HG02870 (cell line): Measurements from ENCODE around the gene CTSH.
"Not testable (repeated sequence)": the region's sequence is repeated elsewhere in the genome, so short reads cannot be mapped to it uniquely, and the experiment has no call there.

ENCODE experiments used
- ATAC-seq: cut with Tn5 transposase; IDR thresholded peaks from one replicate; pipeline ENCODE4 v1.9.1; 2021; ENCODE audit warnings: mild to moderate bottlenecking, moderate library complexity; ENCODE audit not compliant: unreplicated experiment

Gene CTSH

DNA sequence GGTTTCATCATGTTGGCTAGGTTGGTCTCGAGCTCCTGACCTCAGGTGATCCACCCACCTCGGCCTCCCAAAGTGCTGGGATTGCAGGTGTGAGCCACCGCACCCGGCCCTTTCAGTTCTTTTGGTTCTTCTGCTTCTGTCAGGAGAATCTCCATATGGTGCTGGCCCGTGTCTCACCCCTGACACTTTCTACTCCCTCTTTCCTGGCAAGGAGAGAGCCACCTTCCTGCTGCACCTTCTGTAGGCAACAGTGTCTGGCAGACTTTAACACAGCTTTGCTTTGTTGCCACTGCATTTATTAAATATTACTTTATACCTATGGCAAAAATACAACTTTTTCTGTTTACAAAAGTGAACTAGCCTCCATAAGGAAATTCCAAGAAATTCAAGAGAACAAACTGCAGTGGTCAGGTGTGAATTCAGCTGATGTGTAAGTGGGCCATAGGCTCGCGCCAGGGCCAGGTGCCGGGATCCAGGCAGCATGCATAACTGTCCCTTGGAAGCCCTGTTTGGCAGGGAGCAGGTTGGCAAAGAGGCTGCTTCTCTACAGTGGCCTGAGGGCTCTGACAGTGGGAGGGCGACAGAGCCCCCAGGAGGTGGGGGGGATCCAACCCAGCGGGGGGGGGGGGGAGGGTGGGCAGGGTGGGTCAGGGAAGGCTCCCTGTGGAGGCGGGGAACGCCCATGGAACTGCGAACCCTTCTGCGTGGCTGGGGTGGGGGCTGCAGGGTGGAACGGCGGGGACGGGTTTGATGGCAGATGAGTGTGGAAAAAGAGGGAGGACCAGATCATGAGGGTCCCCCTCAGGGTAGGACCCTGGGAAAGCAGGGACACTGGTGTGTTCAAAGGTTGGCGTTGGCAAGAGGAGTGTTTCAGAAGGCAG lies 21.1 kb downstream of the CTSH start:
- no peak for ATAC-seq

DNA sequence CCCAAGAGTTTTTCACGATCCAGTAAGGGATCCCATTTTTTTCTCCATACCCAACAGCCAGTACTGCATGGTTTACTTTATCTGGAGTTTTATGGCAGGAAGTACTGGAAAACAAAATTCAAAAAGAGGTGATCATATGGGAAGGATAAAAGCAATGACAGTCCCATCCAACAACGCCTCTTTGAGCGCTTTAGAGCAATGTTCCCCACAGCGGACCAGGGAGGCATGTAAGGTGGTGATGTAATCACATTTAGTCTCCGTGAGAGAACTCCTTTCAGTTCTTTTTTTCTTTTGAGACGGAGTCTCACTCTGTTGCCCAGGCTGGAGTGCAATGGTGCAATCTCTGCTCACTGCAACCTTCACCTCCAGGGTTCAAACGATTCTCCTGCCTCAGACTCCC lies 21.8 kb downstream of the CTSH start:
- ATAC-seq: no peak

DNA sequence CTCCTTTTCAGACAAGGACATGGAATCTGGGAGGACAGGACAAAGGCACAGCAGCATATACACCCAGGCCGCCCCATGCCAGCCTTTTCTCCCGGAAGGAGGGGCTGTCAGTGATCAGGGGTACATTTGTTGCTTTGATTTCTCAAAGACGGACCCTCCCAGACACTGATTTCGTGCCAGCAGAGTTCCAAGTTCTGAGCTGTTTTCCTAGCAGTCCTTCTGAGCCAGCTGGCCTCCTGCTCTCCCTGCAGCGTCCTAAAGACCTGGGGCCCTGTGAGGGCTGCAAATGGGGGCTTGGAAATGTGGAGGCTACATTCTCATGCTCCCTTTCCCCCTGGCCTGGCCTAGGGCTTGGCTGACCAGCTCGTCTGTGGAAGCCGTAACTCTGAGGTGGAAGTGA lies 22.3 kb downstream of the CTSH start:
- ATAC-seq: no peak

DNA sequence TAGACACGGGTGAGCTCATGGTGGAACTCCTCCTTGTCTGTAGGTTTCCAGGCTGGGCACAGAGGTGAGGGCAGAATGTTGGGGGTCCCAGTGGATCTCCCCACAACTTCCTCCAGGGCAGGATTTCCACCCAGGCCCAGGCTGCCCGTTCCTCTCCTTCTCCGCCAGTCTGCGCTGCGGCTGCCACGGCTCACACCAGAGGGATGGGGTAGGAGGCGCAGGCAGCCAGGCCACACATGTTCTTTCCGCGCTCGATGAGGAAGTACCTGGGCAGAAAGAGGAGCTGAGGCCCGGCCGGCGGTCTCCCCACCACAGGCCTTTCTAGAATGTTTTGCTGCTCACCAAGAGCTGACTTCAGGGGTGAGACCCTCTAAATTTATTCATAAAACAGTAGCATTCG lies 22.9 kb downstream of the CTSH start:
- ATAC-seq: no peak

DNA sequence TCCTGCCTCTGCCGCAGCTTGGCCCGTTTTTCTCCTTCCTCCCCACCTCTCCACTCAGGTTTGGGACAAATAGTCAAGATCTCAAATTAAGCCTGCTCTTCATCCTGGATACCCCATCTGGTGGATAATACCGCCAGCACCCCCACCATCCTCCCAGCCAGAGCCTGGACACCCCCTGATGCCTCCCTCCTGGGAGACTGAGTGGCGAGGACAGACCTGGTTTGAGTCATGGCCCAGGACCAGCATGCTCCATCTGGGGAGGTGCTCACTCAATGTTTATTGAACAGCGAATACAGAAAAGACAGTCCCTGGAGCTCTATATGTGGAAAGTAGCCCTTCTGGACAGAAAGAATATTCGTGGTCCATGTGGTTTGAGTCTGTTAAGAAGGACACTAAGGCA lies 23.3 kb downstream of the CTSH start:
- no peak for ATAC-seq

DNA sequence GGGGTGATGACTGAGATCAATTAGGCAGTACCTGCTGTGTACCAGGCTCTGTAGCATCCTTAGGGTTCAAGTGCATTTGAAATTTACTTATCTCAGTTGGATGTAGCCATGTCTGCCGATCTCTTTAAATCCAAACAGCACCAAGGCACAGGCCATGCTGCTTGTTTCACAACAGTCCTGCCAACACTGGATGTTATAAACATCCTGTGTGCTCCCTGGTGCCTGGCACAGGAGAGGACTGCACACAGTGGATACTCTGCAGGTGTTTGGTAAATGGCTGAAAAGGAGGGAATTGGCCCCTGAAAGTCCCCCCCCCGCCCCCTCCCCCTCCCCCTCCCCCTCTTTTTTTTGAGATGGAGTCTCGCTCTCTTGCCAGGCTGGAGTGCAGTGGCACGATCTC lies 27.0 kb downstream of the CTSH start:
- no peak for ATAC-seq

DNA sequence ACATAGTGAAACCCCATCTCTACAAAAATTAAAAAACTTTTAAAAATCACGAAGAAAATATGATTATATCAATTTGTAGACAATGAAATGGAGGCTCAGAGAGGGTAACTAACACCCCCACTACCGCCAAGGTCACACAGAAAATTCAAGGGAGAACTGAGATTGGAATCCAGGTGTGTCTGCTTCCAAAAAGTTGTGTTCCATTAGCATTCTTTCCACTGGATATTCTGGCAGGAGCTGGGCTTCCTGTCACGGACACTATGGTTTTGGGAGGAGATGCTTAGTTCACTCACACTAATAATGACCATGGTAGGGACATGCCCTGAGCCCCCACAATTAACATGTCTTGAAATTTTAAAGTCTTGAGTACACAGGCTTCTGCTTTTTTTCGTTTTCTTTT lies 28.8 kb downstream of the CTSH start:
- ATAC-seq: no peak

DNA sequence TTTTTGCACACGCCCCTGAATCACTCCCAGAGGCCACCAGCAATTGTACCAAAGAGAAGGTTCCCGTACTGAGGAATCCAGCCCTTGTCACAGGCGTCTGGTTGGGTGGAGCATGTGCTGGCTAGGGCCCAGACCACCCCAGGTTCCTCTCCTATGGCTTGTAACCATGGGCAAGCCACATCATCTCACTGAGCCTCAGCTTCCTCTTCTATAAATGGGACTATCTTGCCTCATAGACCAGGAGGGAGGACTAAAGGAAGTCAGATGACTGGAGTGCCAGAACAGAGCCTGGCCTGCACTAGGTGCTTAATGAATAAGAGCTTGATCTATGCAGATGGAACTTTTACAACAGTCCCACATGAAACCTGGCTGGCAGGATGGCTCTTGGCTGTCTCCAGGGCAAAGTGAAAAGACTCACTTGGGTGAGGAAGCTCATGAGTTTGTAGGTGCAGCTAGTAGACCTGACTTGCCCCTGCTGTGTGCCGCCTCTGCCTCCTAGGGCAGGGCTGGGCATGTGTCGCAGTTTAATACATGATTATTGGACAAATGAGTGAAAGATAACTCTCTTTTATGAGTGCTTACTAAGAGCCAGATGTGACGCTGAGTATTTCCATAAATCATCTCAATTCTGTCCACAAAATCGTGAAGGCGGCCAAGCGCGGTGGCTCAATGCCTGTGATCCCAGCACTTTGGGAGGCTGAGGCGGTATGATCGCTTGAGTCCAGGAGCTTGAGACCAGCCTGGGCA lies 29.3 kb downstream of the CTSH start:
- ATAC-seq: no peak

DNA sequence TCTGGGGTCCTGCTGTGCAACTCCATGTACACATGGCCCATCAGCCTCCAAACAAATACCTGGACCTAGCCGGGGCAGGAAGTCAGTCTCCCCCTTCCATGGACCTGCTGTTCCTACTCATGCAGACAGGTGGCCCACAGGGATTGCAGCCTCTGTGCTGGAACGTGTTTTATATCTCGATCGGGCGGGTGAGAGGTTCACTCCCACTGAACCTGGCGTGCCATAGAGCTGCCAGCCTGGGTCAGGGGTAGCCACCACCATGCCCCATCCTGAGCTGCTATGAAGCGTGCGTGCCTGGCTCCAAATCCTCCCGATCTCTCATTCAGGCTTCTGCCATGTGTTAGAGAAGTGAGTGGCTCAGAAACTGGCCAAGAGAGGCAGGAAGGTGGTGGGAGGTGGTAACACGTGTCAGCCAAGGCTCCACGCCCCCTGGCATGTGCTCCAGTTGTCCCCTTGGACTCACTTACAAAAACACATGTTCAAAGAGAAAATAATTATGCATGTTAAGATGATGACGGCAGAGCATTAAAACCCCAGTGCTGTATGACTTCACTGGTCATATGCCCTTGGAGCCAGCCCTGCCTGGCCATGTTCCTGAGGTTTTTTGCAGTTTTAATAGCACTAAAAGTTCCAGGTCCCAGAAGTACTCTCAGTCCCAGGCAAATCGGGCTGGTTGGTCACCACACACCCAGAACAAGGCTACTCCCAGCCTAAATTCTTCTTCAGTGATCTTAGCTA lies 30.6 kb downstream of the CTSH start:
- ATAC-seq: no peak

DNA sequence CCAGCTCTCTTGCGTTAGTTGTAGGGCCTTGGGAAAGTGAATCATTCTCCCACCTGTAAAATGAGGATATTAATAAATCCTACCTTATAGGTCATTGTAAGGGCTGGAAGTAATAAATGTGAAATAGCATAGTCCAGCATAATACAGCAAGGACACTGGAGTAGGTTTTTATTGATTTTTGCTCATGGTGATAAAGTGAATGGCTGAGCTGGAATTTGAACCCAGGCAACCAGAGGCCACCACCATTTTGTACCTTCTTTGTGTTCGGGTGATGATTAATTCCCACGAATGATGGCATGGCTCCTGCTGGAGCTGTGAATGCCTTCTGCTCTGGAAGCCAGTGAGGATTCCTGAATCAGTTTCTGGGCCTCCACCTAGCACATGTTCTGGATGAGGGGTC lies 31.8 kb downstream of the CTSH start:
- no peak for ATAC-seq

DNA sequence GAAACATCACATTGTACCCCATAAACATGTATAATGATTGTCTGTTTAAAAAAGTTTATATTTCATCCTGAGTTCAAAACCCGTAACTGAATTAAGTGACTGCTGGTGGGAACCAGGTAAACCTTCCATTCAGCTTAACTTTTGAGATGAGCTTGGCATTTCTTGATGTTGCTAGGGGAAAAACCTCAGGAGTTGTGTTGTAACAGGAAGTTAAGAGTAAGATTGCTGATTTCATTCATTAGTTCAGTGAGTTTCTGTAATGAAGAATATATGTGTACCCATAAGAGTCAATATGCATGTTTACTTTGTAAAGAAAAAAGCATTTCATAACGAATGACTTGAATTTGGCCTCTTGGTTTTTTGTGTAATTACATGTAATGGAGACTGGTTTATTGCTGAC lies 32.5 kb downstream of the CTSH start:
- no peak for ATAC-seq

DNA sequence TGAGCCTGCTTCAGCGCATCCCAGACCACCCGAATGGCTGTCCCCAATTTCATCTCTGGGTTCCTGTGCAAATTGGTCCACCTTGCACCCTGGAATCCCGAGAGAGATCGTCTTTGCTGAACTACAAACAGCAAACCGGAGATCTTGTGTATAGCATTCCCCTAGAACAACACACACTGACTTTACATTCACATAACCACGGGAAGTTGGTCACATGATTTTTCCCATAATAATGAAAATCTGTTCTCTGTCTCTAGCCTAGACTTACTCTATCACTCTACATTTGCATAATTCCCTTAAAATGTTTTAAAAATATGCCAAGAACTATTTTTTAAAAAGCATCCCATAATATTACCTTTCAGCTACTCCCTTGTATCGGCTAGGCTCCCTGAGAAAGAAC lies 34.6 kb downstream of the CTSH start:
- ATAC-seq: no peak

DNA sequence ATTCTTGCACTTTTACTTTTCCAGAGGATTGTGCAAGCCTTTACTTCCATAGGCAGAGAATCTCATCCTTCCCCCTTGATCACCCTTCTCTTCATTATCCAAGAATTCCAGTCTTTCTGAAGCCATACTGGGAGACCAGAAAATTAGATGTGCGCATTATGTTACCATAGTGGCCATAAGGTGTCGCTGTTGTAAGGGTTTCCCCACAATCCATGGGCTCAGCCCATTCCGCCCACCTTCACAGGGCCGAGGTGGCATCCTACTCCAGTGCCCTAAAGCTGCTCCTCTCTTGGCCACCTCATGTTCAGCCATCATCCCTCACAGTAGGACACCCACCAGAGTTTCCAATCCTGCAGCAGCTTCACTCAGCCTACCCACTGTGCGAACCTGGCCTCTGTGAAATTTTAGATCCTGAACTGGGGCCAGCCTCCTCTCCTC lies 35.0 kb downstream of the CTSH start:
- ATAC-seq: no peak

DNA sequence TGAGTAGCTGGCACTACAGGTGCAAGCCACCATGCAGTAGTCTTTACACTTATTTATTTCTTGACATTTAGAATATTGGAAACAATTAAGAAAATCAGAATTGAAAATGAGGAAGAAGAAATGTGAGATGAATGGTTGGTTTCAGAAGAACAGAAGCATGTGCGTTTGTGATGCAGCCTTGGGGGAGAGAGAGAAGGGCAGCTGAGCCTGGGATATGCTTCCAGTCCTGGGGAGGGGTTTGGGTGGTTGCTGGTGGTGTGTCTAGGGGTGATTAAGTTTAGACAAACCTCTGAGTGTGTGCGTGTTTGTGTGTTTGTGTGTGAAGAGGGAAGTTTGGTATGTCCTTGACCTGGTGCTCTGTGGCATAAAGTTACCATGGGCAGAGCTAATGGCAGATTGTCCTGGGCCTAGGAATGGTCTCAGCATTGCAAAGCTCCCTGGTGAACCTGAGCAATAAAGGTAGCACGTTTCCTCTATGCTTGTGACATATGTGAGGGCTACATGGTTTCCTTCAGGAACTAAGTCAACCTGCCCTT lies 35.6 kb downstream of the CTSH start:
- no peak for ATAC-seq

DNA sequence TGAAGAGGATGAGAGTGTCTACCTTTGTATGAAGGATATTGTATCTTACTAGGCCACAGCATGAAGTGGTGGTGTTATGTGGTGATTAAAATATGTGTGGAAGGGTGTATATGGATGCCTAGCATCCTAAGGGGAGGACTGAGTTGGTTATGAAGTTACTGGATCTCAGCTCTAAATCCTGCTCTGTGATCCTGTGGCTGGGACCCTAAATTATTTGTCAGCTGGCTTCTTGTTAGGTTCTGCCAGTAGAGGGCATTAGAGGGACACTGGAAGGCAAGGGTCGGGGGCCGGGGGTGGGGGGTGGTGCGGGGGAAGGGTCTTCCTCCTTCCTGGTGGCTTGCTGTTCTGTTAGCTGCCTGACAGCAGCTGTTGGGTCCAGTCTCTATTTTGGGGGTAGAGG lies 37.3 kb downstream of the CTSH start:
- no peak for ATAC-seq

DNA sequence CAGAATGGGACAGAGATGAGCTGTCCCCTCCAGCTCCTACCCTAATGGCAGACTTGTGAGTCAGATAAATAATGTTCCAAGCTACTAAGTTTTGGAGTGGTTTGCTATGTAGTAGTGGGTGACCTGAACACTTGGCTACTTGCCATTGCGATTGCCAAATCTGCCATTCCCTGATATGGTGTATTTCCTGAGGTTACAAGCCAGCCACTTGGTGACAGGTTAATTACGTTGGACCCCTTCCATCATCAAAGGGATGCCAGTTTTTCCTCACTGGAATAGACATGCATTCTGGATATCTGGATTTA lies 38.6 kb downstream of the CTSH start:
- ATAC-seq: no peak

DNA sequence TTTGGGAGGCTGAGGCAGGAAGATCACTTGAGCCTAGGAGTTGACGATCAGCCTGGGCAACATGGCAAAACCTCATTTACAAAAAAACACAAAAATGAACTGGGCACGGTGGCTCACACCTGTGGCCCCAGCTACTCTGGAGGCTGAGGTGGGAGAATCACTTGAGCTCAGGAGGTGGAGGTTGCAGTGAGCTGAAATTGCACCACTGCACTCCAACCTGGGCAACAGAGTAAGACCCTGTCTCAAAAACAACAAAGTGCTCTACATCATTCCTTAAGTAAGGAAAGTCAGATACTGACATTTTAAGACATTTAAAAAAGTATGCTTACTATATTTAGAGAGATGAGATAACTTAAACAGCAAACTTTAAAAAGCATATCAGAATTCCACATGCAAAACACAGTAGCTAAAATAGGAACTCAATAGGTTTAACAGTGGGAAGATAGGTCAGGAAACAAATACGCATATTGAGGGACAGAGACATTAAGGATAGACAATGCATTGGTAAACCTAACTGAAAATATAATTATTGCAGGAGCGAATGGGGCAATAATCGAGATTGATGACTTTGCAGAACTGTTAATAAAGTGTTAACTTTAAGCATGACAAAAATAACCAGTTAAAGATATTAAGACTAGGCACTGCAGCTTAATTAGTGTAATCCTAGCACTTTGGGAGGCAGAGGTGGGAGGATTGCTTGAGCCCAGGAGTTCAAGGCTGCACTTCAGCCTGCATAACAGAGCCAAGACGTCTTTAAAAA lies 40.1 kb downstream of the CTSH start:
- ATAC-seq: no peak

DNA sequence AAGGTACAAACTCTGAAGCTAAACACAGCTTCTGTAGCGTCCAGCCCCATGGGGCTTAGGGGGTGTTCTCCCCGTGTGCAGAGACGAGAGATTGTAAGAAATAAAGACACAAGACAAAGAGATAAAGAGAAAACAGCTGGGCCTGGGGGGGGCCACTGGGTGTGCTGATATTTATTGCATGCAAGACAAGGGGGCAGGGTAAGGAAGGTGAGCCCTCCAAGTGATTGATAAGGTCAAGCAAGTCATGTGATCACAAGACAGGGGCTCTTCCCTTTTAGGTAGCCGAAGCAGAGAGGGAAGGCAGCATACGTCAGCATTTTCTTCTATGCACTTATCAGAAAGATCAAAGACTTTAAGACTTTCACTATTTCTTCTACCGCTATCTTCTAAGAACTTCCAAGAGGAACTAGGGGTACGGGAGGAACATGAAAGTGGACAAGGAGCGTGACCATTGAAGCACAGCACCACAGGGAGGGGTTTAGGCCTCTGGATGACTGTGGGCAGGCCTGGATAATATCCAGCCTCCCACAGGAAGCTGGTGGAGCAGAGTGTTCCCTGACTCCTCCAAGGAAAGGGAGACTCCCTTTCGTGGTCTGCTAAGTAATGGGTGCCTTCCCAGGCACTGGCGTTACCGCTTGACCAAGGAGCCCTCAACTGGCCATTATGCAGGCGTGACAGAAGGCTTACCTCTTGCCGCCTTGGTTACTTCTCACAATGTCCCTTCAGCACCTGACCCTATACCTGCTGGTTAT lies 42.4 kb downstream of the CTSH start:
- ATAC-seq: not testable (repeated sequence)

DNA sequence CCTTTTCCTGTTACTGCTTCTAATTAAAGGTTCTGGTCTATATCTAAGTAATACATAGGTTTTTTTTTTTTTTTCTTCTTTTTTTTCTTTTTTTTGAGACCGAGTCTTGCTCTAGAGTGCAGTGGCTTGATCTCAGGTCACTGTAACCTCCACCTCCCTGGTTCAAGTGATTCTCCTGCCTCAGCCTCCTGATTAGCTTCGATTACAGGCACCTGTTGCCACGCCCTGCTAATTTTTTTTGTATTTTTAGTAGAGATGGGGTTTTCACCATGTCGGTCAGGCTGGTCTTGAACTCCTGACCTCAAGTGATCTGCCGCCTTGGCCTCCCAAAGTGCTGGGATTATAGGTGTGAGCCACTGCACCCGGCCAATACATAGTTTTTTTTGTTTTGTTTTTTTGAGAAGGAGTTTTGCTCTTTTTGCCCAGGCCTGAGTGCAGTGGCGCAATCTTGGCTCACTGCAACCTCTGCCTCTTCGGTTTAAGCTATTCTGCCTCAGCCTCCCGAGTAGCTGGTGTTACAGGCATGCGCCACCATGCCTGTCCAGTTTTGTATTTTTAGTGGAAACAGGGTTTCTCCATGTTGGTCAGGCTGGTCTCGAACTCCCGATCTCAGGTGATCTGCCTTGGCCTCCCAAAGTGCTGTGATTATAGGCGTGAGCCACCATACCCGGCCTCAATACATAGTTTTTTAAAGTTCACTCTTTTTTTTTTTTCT lies 43.9 kb downstream of the CTSH start:
- ATAC-seq: not testable (repeated sequence)
